ENCODE measurements around the gene TOMM70. TPM values are rescaled to one million over a fixed set of nuclear protein-coding genes. Genes with fewer than 3 reads are reported as not detected.

TOMM70 gene
- total and polyA plus RNA-seq, 2 of the 8 experiments (the other 6 are each of a cell fraction or from before 2014, with no cell fraction given) = 10.9 to 52.1 TPM

GRCh38 chr3:100329800-100330489 is 70.9 kb downstream of the TOMM70 start:
- H2AK5ac ChIP-seq (ENCODE audit: low read depth, low read length) = no peak overlapping the region
- CTCF ChIA-PET (ENCODE audit: partially characterized antibody) = interaction anchor here (0.6 to 2.6 kb wide), 2 partner anchors 9 to 84 kb away, joined by 3 to 9 read pairs; no protein-coding TSS in a partner anchor
- no peak overlapping the region for H3K18ac ChIP-seq (ENCODE audit: extremely low read depth, low read length)
- no peak overlapping the region for H3K4me2 ChIP-seq (ENCODE audit: insufficient read depth in 1 of 2, low read depth in 2 of 2, low read length in 2 of 2)
- H3K56ac ChIP-seq (replicated peaks; ENCODE audit: insufficient read length, low read depth, low read length) = no peak overlapping the region
- H3K23me2 ChIP-seq (ENCODE audit: low read depth, low read length) = peaks cover 4% of the 10 kb centered on the region; the same call in 1 of the 2 replicates
- 79% methylated on average over 4 of the region's 4 CpGs; no CpG with 5 or more reads in 1 of the 2 experiments for WGBS, 2 experiments (ENCODE audit: extremely low coverage in 1 of 2, insufficient coverage in 1 of 2, insufficient read length in 1 of 2, insufficient replicate concordance in 2 of 2, low coverage in 1 of 2, low lambda C conversion rate in 2 of 2, missing lambda C conversion rate in 1 of 2)
- H3K4me3 ChIP-seq (ENCODE audit: extremely low read depth in 1 of 4, insufficient read depth in 2 of 4, low read depth in 3 of 4, low read length in 4 of 4) = no peak overlapping the region
- no peak overlapping the region for H2AFZ ChIP-seq (ENCODE audit: low read length)
- H3K9me3 ChIP-seq (ENCODE audit: insufficient read depth in 2 of 2, low read depth in 1 of 2, low read length in 1 of 2) = no peaks in the 10 kb centered on the region; a peak in 1 of 4 replicates
- TF ChIP-seq YY1 (IDR thresholded peaks at IDR 0.05; ENCODE audit: low read depth, low read length) (no peak), USF2 (IDR thresholded peaks at IDR 0.05; ENCODE audit: low read length) (no peak), KDM1A (IDR thresholded peaks at IDR 0.05; ENCODE audit: borderline replicate concordance, low read length) (no peak), ATF2 (IDR thresholded peaks at IDR 0.05; ENCODE audit: low read length) (no peak), SIX5 (IDR thresholded peaks at IDR 0.05; ENCODE audit: low read depth, low read length) (no peak), SP2 (IDR thresholded peaks at IDR 0.05; ENCODE audit: low read length) (no peak), ATF3 (IDR thresholded peaks at IDR 0.05; ENCODE audit: insufficient read depth, low read depth, low read length) (no peak), BRCA1 (IDR thresholded peaks at IDR 0.05; ENCODE audit: low read depth, low read length) (no peak)
- DNase-seq (ENCODE audit: low read depth in 1 of 2, low spot score in 2 of 2) (no peak), FAIRE-seq (no peak)
- H3K23ac ChIP-seq (ENCODE audit: insufficient read length) = no peak overlapping the region
- H3K79me1 ChIP-seq (ENCODE audit: low read depth, low read length) = no peaks in the 10 kb centered on the region
- no peak overlapping the region for H3K27ac ChIP-seq (ENCODE audit: low read depth, low read length)
- H3K36me3 ChIP-seq (ENCODE audit: control insufficient read depth in 2 of 4, insufficient read depth in 4 of 4, low read length in 3 of 4) = no peaks in the 10 kb centered on the region; a peak in 1 of 8 replicates
- no peak overlapping the region for H2BK15ac ChIP-seq (ENCODE audit: low read length)
- H2BK20ac ChIP-seq (ENCODE audit: low read length) = no peak overlapping the region
- peaks cover 0 to 3% (median under 1%) of the 10 kb centered on the region in 4 experiments; a peak in 2 of 7 replicates for H3K4me1 ChIP-seq (replicated peaks in 1 of 4; ENCODE audit: control insufficient read depth in 3 of 4, insufficient read depth in 4 of 4, low read length in 3 of 4)
- no peak overlapping the region for H4K91ac ChIP-seq (replicated peaks; ENCODE audit: insufficient read length, low read length)
- no peaks in the 10 kb centered on the region; a peak in 1 of 7 replicates for H3K27me3 ChIP-seq (replicated peaks in 1 of 4; ENCODE audit: control insufficient read depth in 3 of 4, extremely low read depth in 1 of 4, insufficient read depth in 3 of 4, low read length in 3 of 4)
- H2BK120ac ChIP-seq (replicated peaks; ENCODE audit: low read depth, low read length) = no peak overlapping the region
- H3K4ac ChIP-seq (replicated peaks; ENCODE audit: insufficient read length, low read depth, low read length) = no peak overlapping the region
- no peak overlapping the region for H3K9ac ChIP-seq (replicated peaks in 1 of 4; ENCODE audit: extremely low read depth in 1 of 4, low read depth in 3 of 4, low read length in 3 of 4)
- H4K20me1 ChIP-seq (replicated peaks in 1 of 2; ENCODE audit: control insufficient read depth in 1 of 2, insufficient read depth in 2 of 2, low read length in 2 of 2) = no peaks in the 10 kb centered on the region
- no peak overlapping the region for H4K8ac ChIP-seq (ENCODE audit: extremely low read depth, insufficient read depth, low read length)
- H3K14ac ChIP-seq (ENCODE audit: insufficient read length) = no peak overlapping the region
- no peak overlapping the region for H4K5ac ChIP-seq (ENCODE audit: insufficient read length, low read depth, low read length)
- no peak overlapping the region for H2BK5ac ChIP-seq (ENCODE audit: low read depth, low read length)
- H3K79me2 ChIP-seq (ENCODE audit: control insufficient read depth in 1 of 2, insufficient read depth in 2 of 2, low read length in 2 of 2) = no peaks in the 10 kb centered on the region
- POLR2A ChIA-PET (ENCODE audit: partially characterized antibody) = interaction anchor here (1.0 kb wide), 1 partner anchor 8 kb away, joined by 3 read pairs; no protein-coding TSS in a partner anchor
- no peak overlapping the region for H2BK12ac ChIP-seq (ENCODE audit: low read depth, low read length)

Data from H1 (cell line).